C4-2B (cell line): ENCODE results near the gene FBLN7.
A peak's percentile ranks its signal among the peaks of the same experiment; 100 is the strongest.
"Not testable (repeated sequence)": the region's sequence is repeated elsewhere in the genome, so short reads cannot be mapped to it uniquely, and the experiment has no call there.

ENCODE experiments used
- H3K27ac ChIP-seq: fragments of 450-650 bp; 2 replicates; pipeline ENCODE4 v1.5.1; 2017
- CTCF ChIP-seq: fragments of 450-650 bp; conservative IDR thresholded peaks from 2 replicates; pipeline ENCODE4 v1.5.1; 2017; ENCODE audit warnings: mild to moderate bottlenecking
- ZFX ChIP-seq: fragments of 450-650 bp; IDR thresholded peaks from 2 replicates; pipeline ENCODE4 v1.6.1; 2017

Gene FBLN7

GRCh38 chr2:112204411-112204810 lies 66.2 kb downstream of the FBLN7 start:
- H3K27ac ChIP-seq = no peak overlapping the region
- TF ChIP-seq CTCF (no peak), ZFX (no peak)

GRCh38 chr2:112207905-112208304 lies 69.7 kb downstream of the FBLN7 start:
- H3K27ac ChIP-seq = not testable (repeated sequence)

GRCh38 chr2:112216167-112216566 lies 78.0 kb downstream of the FBLN7 start:
- TF ChIP-seq CTCF (peak; percentile 22), ZFX (no peak)
- no peak overlapping the region for H3K27ac ChIP-seq

GRCh38 chr2:112217854-112218253 lies 79.7 kb downstream of the FBLN7 start:
- no peak overlapping the region for H3K27ac ChIP-seq
- TF ChIP-seq ZFX (no peak), CTCF (no peak)

- no peak for TF ChIP-seq CTCF
- TF ChIP-seq ZFX = no peak
- H3K27ac ChIP-seq = no peak overlapping the region
Observed at GRCh38 chr2:112220186-112220585, 82.0 kb downstream of the FBLN7 start.

GRCh38 chr2:112220831-112221230 lies 82.6 kb downstream of the FBLN7 start:
- no peak overlapping the region for H3K27ac ChIP-seq
- no peak for TF ChIP-seq ZFX

- no peak for TF ChIP-seq ZFX
- no peak for TF ChIP-seq CTCF
- H3K27ac ChIP-seq = no peak overlapping the region
Observed at GRCh38 chr2:112229348-112229747, 91.2 kb downstream of the FBLN7 start.

- TF ChIP-seq ZFX (no peak), CTCF (no peak)
- no peak overlapping the region for H3K27ac ChIP-seq
Observed at GRCh38 chr2:112230371-112230770, 92.2 kb downstream of the FBLN7 start.
